Effector memory CD4-positive, alpha-beta T cell (primary cell): ENCODE data around the gene DNAH10.

ENCODE experiments used
- DNase-seq, 3 donors: peaks; one replicate each; pipeline ENCODE4 v3.0.0-alpha.2; 2020
- H3K27ac ChIP-seq: 2 replicates; pipeline ENCODE4 v1.7.0; 2013; ENCODE audit warnings: mild to moderate bottlenecking, low read length, moderate library complexity; ENCODE audit not compliant: insufficient read depth, poor library complexity, severe bottlenecking
- H3K27me3 ChIP-seq: replicated peaks from 2 replicates; pipeline ENCODE4 v1.7.0; 2013; ENCODE audit warnings: mild to moderate bottlenecking, low read length; ENCODE audit not compliant: insufficient read depth, control insufficient read depth, poor library complexity, severe bottlenecking
- H3K36me3 ChIP-seq: 2 replicates; pipeline ENCODE4 v1.7.0; 2013; ENCODE audit warnings: mild to moderate bottlenecking, low read length, moderate library complexity; ENCODE audit not compliant: control insufficient read depth, insufficient read depth
- H3K4me1 ChIP-seq: 2 replicates; pipeline ENCODE4 v1.7.0; 2013; ENCODE audit warnings: low read length, mild to moderate bottlenecking; ENCODE audit not compliant: control insufficient read depth, insufficient read depth, poor library complexity, severe bottlenecking
- H3K4me3 ChIP-seq: 2 replicates; pipeline ENCODE4 v1.7.0; 2013; ENCODE audit warnings: low read length, low read depth, mild to moderate bottlenecking; ENCODE audit not compliant: insufficient read depth, poor library complexity, severe bottlenecking
- H3K9me3 ChIP-seq: 2 replicates; pipeline ENCODE4 v1.7.0; 2013; ENCODE audit warnings: mild to moderate bottlenecking, low read length, moderate library complexity; ENCODE audit not compliant: control insufficient read depth

Gene DNAH10

DNA sequence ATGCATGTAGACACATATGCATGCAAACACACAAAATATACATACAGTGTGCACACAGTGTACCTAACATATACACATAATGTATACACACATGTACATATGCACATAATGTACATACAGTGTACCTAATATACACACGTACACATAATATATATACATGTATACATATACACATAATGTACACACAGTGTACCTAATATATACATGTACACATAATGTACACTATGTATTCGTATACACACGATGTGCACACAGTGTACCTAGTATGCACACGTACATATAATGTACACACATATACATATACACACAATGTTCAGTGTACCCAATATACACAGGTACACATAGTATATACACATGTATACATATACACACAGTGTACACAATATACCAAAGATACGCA, 70.0 kb downstream of the DNAH10 start:
- Histone ChIP-seq H3K4me3 (no peak overlapping the region), H3K27me3 (no peaks in the 10 kb centered on the region), H3K36me3 (no peaks in the 10 kb centered on the region), H3K4me1 (no peaks in the 10 kb centered on the region), H3K9me3 (no peaks in the 10 kb centered on the region), H3K27ac (no peak overlapping the region)
- no peak for DNase-seq

DNA sequence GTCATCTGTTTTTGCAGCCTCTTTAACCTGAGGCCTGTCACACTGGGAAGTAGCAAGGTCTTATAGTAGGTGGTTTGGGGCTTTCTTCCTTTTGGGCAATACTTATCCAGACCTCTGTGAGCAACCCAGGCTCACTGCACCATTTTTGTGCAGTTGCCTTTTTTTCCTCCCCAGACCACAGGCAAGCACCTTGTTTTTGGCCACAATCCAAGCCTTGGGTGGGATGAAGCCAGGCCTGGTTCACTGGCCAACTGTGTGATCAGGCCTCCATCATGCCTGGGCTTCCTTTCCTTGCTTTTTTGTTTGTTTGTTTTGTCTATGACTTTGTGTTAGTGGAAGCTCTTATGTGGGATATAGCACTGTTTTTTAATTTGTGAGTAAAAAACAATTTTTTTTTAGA, 71.7 kb downstream of the DNAH10 start:
- H3K27me3 ChIP-seq, result no peaks in the 10 kb centered on the region
- DNase-seq, result no peak
- no peak overlapping the region for H3K27ac ChIP-seq
- H3K4me1 ChIP-seq, result no peaks in the 10 kb centered on the region
- H3K36me3 ChIP-seq, result no peaks in the 10 kb centered on the region
- H3K4me3 ChIP-seq, result no peak overlapping the region
- no peaks in the 10 kb centered on the region for H3K9me3 ChIP-seq

DNA sequence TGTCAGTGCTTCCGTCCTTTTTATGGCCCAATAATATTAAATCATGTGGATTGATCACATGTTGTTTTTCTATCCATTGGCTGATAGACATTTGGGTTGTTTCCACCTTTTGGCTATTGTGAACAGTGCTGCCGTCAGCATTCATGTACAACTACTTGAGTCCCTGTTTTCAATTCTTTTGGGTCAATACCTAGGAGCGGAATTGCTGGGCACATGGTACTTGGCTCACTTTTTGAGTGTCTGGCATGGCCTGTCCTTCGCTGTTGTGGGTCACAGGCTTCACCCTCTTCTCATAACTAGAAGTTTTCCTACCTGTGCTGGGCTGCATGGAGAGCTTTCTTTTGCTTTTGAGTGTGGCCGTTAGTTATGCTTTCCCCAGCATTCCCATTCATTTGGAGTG, 72.7 kb downstream of the DNAH10 start:
- no peak for DNase-seq
- no peaks in the 10 kb centered on the region for H3K4me1 ChIP-seq
- no peak overlapping the region for H3K27ac ChIP-seq
- H3K4me3 ChIP-seq, result no peak overlapping the region
- no peaks in the 10 kb centered on the region for H3K27me3 ChIP-seq
- no peaks in the 10 kb centered on the region for H3K36me3 ChIP-seq
- H3K9me3 ChIP-seq, result no peaks in the 10 kb centered on the region

DNA sequence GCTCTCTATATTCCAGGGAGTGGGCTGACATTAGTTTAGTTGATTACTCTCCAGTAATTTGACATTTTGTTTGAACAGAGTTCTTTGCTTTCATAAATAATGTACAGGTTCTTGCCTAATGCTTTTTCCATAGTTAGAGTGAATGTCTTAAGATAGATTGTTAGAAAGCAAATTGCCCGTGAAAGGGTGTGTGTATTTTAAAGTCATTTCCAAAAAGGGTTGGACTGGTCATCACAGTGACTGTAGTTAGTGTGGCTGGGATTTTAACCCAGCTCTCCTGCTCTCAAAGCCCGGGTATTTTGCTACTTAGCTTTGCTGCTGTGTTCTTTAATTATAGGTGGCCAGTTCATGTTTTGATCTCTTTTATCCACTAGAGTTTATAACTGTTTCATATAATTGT, 74.2 kb downstream of the DNAH10 start:
- Histone ChIP-seq H3K27me3 (no peaks in the 10 kb centered on the region), H3K9me3 (no peaks in the 10 kb centered on the region), H3K27ac (no peak overlapping the region), H3K4me1 (no peaks in the 10 kb centered on the region), H3K4me3 (no peak overlapping the region), H3K36me3 (no peaks in the 10 kb centered on the region)
- DNase-seq, result no peak

DNA sequence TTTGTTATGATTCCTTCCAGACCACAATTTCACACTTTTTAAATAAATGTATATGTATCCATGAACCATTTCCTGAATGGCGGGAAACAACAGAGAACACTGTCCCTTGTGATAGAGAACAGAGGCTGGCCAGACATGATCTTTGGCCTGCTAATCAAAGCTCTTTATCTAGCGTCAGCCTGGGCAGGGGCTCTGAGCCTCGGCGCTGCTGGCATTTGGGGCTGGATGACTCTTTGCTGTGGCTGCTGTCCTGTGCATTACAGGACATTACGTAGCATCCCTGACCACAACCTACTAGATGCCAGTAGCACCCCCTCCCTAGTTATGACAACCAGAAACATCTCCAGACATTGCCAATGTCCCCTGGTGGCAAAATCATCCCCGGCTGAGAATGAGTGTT, 77.7 kb downstream of the DNAH10 start:
- Histone ChIP-seq H3K27ac (no peak overlapping the region), H3K27me3 (no peaks in the 10 kb centered on the region), H3K9me3 (no peaks in the 10 kb centered on the region), H3K36me3 (no peaks in the 10 kb centered on the region), H3K4me1 (no peaks in the 10 kb centered on the region), H3K4me3 (no peak overlapping the region)
- no peak for DNase-seq

DNA sequence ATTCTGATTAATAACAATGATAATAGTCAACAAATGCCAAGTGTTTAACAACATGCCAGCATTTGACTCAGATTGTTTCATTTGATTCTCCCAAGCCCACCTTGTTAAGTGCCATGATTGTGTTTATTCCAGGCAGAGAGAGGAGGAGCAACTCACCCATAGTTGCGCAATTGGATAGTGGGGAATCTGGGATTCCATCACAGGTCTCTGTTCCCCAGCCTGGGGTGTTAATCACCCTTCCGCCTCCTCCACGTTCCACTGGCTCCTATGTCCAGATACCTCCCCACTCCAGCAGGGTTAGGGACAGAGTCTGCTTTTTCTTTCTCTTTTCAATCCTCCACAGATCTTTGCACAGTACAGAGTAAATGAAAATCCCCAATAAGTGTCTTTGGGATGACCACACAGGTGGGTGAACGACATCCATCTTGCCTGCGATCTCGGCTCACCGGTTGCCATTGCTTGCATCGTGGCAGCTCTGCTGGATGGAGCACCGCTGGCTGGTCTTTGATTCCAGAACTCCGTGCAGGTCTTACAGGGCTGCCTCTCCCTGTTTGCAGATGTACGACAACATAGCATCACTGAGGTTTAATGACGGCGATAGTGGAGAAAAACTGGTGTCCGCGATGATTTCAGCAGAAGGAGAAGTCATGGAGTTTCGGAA, 78.8 kb downstream of the DNAH10 start:
- no peak overlapping the region for H3K27ac ChIP-seq
- H3K4me1 ChIP-seq, result no peaks in the 10 kb centered on the region

DNA sequence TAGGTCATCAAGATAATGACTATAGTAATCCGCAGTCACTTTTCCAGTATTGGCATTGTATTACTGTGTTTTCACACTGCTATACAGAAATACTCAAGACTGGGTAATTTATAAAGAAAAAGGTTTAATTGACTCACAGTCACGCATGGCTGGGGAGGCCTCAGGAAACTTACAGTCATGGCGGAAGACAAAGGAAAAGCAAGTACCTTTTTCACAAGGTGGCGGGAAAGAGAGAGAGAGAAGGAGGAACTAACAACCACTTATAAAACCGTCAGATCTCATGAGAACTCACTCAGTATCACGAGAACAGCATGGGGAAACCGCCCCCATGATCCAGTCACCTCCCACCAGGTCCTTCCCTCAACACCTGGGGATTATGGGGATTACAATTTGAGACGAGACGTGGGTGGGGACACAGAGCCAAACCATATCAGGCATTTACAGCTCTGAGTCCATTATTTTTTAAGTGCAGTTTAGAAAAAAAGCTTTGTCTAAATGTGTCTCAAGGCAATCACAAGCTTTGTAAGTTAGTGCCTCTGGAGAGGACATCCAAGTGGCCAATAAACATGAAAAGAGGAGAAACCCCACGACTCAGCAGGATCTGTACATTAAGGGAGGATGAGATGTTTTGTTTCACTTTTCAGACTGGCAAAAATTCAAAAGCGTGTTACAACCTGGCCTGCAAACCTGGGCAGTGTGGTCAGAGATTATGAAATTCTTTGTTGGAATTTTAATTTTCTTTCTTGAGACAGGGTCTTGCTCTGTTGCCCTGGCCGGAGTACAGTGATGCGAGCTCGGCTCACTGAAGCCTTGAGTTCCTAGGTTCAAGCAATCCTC, 82.0 kb downstream of the DNAH10 start:
- H3K36me3 ChIP-seq, result no peaks in the 10 kb centered on the region
- H3K4me1 ChIP-seq, result no peaks in the 10 kb centered on the region
- no peaks in the 10 kb centered on the region for H3K9me3 ChIP-seq
- no peaks in the 10 kb centered on the region for H3K27me3 ChIP-seq
- no peak overlapping the region for H3K27ac ChIP-seq
- DNase-seq, result no peak
- no peak overlapping the region for H3K4me3 ChIP-seq

More for the DNA sequence above, 78.8 kb downstream of the DNAH10 start:
- H3K36me3 ChIP-seq, result no peaks in the 10 kb centered on the region
- no peak for DNase-seq
- no peak overlapping the region for H3K4me3 ChIP-seq
- no peaks in the 10 kb centered on the region for H3K9me3 ChIP-seq
- no peaks in the 10 kb centered on the region for H3K27me3 ChIP-seq

DNA sequence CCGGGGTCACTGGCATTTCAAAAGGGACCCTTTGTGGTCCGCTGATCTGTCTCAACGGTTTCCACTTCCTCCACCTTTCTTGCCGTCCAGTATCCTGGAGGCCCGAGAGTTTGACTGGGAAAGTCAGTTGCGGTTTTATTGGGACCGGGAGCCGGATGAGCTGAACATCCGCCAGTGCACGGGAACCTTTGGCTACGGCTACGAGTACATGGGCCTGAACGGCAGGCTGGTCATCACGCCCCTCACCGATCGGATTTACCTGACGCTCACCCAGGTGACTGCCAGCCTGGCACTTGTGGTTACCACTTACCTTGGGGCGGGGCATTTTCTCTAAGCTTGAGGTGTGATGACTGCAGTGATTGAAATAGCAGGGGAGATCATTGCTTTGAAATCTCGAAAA, 83.8 kb downstream of the DNAH10 start:
- no peak overlapping the region for H3K4me3 ChIP-seq
- H3K27me3 ChIP-seq, result no peaks in the 10 kb centered on the region
- no peak for DNase-seq
- no peaks in the 10 kb centered on the region for H3K4me1 ChIP-seq
- H3K36me3 ChIP-seq, result no peaks in the 10 kb centered on the region
- no peak overlapping the region for H3K27ac ChIP-seq
- H3K9me3 ChIP-seq, result no peaks in the 10 kb centered on the region

DNA sequence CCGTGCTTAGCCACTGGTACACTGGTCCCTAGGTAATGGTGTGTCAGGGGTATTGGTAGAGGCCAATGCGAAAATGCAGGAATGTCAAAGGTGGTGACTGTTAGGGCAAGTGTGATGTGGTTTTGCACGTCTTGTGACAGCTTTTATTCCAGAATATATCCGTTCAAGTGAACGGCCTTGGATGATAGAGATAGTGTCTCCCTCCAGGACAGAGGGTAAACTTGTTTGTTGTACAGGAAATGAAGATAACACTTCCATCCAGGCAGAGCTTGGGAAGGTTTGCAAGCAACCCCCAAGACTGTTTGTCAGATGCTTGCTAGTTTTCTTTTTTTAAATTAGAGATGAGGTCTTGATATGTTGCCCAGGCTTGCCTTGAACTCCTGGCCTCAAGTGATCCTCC, 84.2 kb downstream of the DNAH10 start:
- H3K4me3 ChIP-seq, result no peak overlapping the region
- H3K9me3 ChIP-seq, result no peaks in the 10 kb centered on the region
- H3K27ac ChIP-seq, result no peak overlapping the region
- no peaks in the 10 kb centered on the region for H3K36me3 ChIP-seq
- DNase-seq, result no peak
- H3K4me1 ChIP-seq, result no peaks in the 10 kb centered on the region
- no peaks in the 10 kb centered on the region for H3K27me3 ChIP-seq

DNA sequence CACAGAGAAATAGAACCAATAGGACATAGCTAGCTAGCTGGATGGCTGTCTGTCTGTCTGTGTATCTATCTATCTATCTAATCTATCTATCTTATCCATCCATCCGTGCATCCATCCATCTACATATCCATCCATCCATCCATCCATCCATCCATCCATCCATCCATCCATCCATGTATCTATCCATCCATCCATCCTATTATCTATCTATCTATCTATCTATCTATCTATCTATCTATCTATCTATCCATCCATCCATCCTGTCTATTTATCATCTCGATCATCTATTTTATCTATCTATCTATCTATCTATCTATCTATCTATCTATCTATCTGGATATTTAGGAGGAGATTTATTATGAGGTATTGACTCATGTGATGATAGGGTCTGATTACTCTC, 84.9 kb downstream of the DNAH10 start:
- Histone ChIP-seq H3K9me3 (no peaks in the 10 kb centered on the region), H3K4me1 (no peaks in the 10 kb centered on the region), H3K4me3 (no peak overlapping the region), H3K27ac (no peak overlapping the region), H3K36me3 (no peaks in the 10 kb centered on the region), H3K27me3 (no peaks in the 10 kb centered on the region)
- no peak for DNase-seq
